K562 (cell line): ENCODE measurements around the gene CDC42EP1.

Experiments used
- MAFK ChIP-seq: IDR thresholded peaks from 2 replicates; pipeline ENCODE4 v1.6.1; 2011; ENCODE audit warnings: low read length, improper control_type of control experiment
- ZBTB7A ChIP-seq: IDR thresholded peaks from 2 replicates; pipeline ENCODE4 v1.6.1; 2011; ENCODE audit warnings: low read depth, mild to moderate bottlenecking, low read length, moderate library complexity, borderline replicate concordance; ENCODE audit not compliant: control insufficient read depth
- TF ChIP-seq, protein P1 (sequence below): sonication (generic); formaldehyde crosslinking; IDR thresholded peaks from 2 replicates; pipeline ENCODE4 v1.8.0; 2022; ENCODE audit warnings: missing genetic modification reagents, mild to moderate bottlenecking, borderline replicate concordance
- TF ChIP-seq, protein P2 (sequence below), 2 experiments: fragments of 450-650 bp; formaldehyde crosslinking in 1 of 2; IDR thresholded peaks; 2 replicates each; pipeline versions ENCODE4 v1.4.0 to v1.6.1; 2014 to 2020; ENCODE audit warnings: mild to moderate bottlenecking in 2 of 2, borderline replicate concordance in 1 of 2, low read depth in 1 of 2

DNA sequence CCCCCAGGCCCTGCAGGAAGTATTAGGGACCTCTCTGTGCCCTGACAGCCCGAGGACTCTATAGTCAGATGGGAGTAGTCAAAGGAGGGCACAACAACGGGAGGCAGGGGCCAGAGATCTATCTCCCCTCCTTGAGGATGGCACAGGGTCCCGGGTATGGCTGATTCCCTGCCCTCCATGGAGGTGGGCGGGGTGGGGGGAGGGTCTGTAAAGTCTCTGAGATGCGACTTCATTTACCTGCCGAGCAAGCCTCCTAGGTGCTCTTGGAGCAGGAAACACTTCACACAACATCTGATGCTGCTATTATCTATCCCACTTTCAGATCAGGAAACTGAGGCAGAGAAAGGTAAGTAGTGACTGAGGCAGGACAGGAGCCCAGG is 769 bp upstream of the CDC42EP1 start:
- TF ChIP-seq MAFK (no peak), ZBTB7A (no peak)
- TF ChIP-seq, protein P1, sequence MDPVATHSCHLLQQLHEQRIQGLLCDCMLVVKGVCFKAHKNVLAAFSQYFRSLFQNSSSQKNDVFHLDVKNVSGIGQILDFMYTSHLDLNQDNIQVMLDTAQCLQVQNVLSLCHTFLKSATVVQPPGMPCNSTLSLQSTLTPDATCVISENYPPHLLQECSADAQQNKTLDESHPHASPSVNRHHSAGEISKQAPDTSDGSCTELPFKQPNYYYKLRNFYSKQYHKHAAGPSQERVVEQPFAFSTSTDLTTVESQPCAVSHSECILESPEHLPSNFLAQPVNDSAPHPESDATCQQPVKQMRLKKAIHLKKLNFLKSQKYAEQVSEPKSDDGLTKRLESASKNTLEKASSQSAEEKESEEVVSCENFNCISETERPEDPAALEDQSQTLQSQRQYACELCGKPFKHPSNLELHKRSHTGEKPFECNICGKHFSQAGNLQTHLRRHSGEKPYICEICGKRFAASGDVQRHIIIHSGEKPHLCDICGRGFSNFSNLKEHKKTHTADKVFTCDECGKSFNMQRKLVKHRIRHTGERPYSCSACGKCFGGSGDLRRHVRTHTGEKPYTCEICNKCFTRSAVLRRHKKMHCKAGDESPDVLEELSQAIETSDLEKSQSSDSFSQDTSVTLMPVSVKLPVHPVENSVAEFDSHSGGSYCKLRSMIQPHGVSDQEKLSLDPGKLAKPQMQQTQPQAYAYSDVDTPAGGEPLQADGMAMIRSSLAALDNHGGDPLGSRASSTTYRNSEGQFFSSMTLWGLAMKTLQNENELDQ (CRISPR knock-in tag), result no peak
- TF ChIP-seq, protein P2, sequence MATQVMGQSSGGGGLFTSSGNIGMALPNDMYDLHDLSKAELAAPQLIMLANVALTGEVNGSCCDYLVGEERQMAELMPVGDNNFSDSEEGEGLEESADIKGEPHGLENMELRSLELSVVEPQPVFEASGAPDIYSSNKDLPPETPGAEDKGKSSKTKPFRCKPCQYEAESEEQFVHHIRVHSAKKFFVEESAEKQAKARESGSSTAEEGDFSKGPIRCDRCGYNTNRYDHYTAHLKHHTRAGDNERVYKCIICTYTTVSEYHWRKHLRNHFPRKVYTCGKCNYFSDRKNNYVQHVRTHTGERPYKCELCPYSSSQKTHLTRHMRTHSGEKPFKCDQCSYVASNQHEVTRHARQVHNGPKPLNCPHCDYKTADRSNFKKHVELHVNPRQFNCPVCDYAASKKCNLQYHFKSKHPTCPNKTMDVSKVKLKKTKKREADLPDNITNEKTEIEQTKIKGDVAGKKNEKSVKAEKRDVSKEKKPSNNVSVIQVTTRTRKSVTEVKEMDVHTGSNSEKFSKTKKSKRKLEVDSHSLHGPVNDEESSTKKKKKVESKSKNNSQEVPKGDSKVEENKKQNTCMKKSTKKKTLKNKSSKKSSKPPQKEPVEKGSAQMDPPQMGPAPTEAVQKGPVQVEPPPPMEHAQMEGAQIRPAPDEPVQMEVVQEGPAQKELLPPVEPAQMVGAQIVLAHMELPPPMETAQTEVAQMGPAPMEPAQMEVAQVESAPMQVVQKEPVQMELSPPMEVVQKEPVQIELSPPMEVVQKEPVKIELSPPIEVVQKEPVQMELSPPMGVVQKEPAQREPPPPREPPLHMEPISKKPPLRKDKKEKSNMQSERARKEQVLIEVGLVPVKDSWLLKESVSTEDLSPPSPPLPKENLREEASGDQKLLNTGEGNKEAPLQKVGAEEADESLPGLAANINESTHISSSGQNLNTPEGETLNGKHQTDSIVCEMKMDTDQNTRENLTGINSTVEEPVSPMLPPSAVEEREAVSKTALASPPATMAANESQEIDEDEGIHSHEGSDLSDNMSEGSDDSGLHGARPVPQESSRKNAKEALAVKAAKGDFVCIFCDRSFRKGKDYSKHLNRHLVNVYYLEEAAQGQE (IDR thresholded peaks at IDR 0.05; ENCODE audit: borderline replicate concordance), result no peak
- TF ChIP-seq, protein P2 (CRISPR knock-in tag; IDR thresholded peaks at IDR 0.05; ENCODE audit: low read depth), result no peak
